Lower leg skin (tissue), 3 donors: ENCODE results near the gene DICER1.

Source experiments
- CTCF ChIP-seq, 3 donors: fragments of 450-650 bp; IDR thresholded peaks; one replicate each; pipeline ENCODE4 v1.5.1; 2016; ENCODE audit warnings: antibody characterized with exemption in 3 of 3, mild to moderate bottlenecking in 3 of 3, moderate library complexity in 2 of 3
- POLR2A ChIP-seq, 2 donors: fragments of 450-650 bp; IDR thresholded peaks; one replicate each; pipeline ENCODE4 v1.6.1; 2016 to 2017; ENCODE audit warnings: antibody characterized with exemption in 2 of 2, mild to moderate bottlenecking in 1 of 2, moderate library complexity in 1 of 2

DNA sequence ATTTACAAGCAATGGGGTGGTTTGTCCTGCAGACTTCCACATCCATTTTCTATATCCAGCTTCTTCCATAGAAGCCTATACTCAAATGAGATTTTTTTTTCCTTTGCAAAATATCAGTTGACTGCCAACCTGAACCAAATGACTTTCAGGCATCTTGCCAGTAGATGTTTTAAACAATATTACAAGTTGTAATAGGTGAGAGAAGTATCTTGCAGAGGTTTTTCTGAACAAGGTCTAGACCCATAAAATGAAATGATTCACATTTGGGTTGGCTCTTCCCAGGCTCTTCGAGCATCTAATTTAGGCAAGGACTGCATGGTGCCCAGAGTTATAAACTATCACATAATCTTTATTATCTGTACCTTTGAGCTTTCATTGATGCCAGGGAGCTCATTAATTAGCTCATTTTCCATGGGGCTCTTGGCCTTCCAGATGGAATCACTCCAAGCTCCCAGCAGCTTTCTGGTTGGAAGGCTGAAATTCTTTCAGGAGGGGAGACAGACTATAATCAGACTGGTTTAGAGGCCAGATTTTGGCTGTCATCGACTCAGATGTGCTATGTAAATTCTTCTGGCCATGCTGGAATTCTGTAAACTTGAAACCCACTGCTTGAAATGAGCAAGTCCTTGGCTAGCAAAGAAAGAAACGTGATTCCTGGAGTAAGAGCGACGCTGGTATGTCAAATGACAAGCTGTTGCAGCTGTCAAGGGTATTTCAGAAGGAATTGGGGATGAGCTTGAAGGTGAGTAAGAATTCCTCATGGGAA lies 32.2 kb upstream of the DICER1 start:
- TF ChIP-seq CTCF (IDR thresholded peaks at IDR 0.05) (no peak), POLR2A (IDR thresholded peaks at IDR 0.05) (no peak)
